ENCODE results near the gene IQSEC1. TPM values are rescaled to one million over a fixed set of nuclear protein-coding genes. Genes with fewer than 3 reads are reported as not detected.

IQSEC1 gene
- total RNA-seq, 2 experiments from 2014 or later = 19.0 to 21.4 TPM

DNA sequence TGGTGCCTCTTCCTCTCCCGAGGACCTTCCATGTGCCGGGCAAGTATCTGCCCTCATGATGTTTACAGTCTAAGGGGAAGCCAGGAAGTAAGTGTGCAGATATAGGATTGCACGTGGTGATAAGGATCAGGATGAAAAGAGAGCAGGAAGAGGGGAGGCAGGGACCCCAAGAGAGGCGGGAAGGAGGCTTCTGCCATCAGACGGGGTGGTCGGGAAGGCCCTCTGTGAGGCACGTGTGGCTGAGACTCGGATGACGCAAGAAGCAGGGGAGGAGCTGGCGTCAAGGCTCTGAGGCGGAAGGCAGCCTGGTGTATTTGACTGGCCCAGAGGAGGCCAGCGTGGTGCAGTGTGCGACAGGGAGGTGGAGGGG lies 762 bp upstream of the IQSEC1 start:
- ChIA-PET POLR2A (interaction anchor here (1.0 kb wide), 1 partner anchor 62 kb away, joined by 3 read pairs; no protein-coding TSS in a partner anchor), CTCF (no interaction called here)

DNA sequence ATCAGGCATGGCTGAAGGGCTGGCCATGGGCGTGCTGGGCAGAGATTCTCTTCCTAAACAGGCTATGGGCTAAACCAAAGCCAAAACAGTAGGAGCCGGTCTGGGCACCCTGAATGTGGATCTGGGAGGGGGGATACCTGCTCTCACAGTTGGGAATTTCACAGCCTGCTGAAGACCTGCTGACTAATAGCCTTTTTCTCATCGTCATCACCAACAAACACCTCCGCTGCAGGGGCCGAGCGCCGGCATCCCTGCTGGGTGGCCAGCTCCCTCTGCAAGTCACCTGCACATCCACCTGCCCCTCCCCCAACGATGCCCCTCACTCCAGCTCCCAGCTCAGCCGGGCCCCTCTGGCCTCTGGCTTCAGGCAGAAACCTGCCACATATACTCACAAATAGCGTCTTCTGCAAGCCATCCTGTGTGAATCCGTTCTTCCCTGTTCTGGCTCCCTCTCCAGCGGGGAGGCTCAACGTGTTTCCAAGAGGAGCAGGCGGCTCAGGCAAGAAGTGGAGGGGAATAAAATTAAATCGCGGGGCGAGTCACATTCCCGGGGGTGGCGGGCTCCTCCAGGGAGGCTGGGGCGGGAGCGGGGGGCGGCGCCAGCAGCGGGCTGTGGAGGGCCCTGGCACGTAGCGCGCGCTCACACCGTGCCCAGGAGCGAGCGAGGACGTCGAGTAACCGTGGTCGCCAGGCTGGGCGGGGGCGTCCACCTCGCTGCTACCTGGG lies 466 bp downstream of the IQSEC1 start:
- POLR2A ChIA-PET = interaction anchor here (0.5 kb wide), 1 partner anchor 1348 kb away, joined by 3 read pairs; no protein-coding TSS in a partner anchor
- CTCF ChIA-PET = interaction anchor here (1.4 kb wide), 1 partner anchor 61 kb away, joined by 3 read pairs; no protein-coding TSS in a partner anchor

DNA sequence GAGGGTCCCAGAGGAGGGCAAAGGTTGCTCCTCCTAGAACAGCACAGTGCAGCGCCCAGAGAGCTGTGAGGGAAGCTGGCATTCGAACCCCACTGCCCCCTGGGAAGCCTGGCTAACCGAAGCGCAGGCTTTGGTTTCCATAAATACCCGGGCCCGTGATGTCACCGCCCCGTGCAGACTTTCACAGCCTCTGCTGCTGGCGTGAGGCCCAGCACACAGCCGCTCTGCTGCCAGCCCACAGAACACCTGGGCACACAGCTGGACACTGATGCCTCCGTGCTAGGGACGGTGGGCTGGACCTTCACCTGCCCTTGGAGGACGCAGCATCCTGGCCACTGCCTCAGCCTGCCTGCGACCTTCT lies 1.0 kb downstream of the IQSEC1 start:
- POLR2A ChIA-PET = no interaction called here
- CTCF ChIA-PET = interaction anchor here (1.4 kb wide), 1 partner anchor 61 kb away, joined by 3 read pairs; no protein-coding TSS in a partner anchor

DNA sequence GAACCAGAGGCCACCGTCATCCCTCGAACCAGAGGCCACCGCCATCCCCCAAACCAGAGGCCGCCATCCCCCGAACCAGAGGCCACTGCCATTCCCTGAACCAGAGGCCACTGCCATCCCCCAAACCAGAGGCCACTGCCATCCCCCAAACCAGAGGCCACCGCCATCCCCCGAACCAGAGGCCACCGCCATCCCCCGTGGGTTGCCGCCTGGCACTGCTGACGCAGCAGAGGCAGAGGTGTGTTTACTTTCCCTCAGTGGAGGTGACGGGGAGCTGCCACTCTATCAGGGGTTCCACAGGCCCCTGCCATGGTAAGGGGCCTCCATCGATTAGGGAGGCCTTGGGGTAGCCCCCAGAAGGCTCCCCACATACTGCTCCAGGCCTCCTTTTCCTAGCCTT lies 1.5 kb downstream of the IQSEC1 start:
- ChIA-PET CTCF (interaction anchor here (0.7 to 1.4 kb wide), 2 partner anchors 60 to 807 kb away, joined by 3 read pairs; no protein-coding TSS in a partner anchor), POLR2A (no interaction called here)

DNA sequence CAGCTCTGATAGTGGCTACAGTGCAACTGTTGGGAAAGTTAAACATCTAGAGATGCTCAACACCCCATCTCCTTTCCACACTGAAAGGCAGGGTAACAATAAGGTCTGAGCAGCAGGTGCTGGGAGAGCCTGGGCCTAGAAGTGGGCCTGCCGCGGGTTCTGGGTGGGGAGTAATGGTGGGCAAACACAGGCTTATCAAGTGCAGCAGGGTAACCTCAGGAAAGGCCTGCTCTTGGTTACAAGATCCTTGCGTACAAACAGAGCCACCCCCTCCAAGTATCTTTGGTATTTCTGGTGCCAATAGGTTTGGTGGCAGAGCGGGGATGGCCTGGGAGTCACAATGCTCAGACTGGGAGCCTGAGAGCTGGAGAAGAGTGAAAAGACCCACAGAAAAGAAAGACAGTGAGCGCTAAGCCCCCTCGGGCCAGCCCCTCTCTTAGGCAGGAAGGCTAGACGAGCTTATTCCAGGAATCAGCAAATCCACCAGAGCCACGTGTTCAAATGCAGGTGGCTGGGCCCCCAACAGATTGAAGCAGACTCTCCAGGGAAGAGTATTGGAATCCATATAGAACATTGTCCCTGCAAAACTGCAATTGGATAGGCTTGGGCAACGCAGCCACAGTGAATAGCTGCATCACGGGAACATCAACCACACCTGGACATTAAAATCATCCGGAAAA lies 2.7 kb downstream of the IQSEC1 start:
- ChIA-PET CTCF (interaction anchor here (1.3 kb wide), 1 partner anchor 76 kb away, joined by 3 read pairs; no protein-coding TSS in a partner anchor), POLR2A (no interaction called here)

DNA sequence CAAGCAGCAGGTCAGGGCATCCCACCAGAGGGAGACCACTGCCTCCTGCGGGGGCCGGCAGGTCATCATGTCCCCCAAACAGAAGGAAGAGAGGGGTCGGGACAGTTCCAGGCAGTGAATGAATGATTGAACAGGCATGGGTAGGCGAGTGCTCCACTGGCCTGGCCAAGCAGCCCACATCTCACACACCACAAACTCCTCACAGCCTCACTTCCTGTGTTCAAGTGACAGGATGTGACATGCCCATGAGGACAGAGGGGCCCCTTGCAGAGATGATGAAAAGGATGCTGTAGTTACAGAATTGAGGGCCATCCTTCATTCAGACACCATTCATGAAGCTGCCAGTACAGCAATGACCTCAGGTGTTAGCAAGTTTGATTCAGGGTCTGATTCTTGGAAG lies 3.7 kb downstream of the IQSEC1 start:
- CTCF ChIA-PET = no interaction called here

DNA sequence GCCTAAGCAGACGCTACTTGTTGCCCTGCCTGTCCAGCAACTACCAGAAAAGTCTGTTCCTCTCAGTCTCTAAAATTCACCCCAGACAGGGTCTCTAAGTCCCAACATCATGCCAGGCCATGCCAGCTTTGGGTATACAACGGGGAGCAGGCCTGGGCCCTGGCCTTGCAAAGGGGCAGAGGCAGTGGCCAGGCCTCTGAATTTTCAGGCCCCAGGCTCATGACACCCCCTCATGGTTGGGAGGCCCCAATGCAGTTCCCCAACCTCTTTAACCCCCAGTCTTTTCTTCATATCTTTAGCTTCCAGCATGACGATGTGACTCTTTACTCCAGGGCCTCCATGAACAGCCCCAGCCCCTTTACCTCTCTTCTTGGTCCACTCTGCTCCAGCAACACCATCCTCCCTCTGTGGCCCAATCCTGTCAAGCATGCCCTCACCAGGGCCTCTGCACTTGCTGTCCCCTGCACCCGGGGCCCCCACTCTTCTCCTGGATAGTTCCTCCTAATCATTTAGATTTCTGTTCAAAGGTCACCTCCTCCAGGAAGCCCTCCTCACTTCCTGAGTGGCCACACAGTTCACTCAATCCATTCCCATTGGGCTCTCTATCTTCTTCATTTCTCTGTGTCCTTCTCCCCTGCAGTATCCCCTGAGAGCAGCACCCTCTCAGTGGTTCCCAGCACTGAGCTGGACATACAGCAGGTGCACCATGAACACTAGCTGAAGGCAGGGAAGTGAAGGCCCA lies 4.8 kb downstream of the IQSEC1 start:
- ChIA-PET POLR2A (no interaction called here), CTCF (no interaction called here)

More for the DNA sequence above, 3.7 kb downstream of the IQSEC1 start:
- POLR2A ChIA-PET = interaction anchor here (0.6 kb wide), 1 partner anchor 57 kb away, joined by 3 read pairs; no protein-coding TSS in a partner anchor

DNA sequence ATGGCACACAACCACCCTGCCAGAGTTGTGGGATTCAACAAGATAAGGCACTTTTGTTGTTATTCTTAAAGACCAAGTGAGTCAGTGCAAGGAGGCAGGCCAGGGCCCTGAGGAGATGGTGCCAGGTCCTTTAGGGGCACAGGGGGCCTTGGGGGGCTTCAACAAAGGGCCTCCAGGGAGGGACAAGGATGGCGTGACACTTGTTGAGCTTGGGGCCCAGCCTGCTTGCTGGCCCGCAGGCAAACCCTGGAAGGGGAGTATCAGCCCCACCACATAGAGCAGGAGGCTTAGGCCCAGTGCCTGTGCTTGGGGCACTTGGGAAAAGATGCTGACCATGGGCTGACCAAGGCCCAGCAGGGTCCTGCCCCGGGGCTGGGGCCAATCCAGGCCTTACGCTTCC lies 5.5 kb downstream of the IQSEC1 start:
- ChIA-PET CTCF (no interaction called here), POLR2A (no interaction called here)

DNA sequence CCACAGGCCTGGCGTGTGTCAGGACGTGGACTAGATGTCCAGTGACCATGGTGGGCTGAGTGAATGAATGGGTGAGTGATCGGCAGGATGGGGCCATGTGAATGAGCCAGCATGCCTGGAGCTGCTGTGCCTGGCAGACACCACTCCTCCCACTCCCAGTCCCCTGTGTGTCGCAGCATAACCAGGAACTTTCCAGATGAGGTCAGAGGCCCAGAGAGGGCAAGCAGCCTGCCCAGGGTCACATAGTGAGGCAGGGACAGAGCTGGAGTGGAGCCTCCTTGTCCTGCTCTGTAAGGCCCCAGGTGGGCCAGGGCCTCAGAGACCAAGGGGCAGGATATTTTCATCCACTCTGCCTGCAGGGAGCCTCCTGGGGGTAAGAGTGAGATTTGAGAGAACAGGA lies 6.4 kb downstream of the IQSEC1 start:
- ChIA-PET POLR2A (no interaction called here), CTCF (no interaction called here)

DNA sequence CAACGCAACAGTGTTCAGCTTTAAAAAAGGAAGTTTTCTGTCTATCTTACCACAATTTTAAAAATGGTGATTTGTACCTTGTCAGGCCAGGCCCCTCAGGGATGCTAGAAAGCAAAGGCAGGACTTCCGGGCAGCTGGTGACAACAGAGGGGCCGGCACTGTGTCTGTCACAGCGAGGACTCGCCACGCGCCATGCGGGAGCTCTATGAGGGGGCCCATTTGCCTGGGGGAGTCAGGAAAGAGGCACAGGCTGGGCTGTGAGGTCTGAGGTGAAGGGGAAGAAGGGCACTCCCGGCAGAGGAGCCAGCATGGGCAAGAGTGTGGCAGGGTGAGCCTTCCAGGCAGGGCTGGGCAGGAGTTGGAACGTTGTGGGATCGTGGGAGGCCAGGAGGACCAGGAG lies 7.0 kb downstream of the IQSEC1 start:
- POLR2A ChIA-PET = no interaction called here
- CTCF ChIA-PET = no interaction called here

DNA sequence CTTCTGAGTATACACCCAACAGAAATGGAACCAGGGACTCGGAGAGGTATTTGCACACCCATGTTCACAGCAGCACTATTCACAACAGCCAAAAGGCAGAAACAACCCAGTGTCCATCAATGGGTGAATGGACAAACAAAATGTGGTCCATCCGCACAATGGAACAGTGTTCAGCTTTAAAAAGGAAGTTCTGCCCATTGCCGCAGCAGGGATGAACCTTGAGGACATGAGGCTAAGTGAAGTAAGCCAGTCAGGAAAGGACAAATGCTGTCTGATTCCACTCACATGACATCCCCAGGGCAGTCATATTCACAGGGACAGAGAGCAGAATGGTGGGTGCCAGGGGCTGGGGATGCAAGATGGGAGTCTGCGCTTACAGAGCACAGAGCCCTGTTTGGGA lies 7.5 kb downstream of the IQSEC1 start:
- ChIA-PET POLR2A (no interaction called here), CTCF (interaction anchor here (0.7 kb wide), 1 partner anchor 200 kb away, joined by 3 read pairs; no protein-coding TSS in a partner anchor)

DNA sequence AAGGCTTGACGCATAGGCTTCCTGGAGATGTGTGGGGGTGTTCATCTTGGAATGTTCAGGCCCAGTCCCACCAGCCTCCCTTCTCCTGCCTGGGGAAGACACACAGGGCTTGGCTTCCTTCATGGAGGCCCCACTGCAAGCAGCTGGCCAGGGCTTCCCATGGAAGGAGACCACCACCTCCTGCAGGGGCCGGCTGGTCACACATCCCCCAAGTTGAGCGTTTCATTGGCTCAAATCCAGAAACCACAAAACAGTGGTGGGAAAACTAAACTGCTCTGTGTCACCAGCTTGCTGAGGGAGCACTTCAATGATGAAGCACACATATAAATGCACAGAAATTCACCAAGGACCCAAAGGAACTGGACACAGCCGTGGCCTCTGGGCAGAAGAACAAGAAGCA lies 8.3 kb downstream of the IQSEC1 start:
- CTCF ChIA-PET = interaction anchor here (0.7 kb wide), 1 partner anchor 201 kb away, joined by 3 read pairs; no protein-coding TSS in a partner anchor
- POLR2A ChIA-PET = no interaction called here

DNA sequence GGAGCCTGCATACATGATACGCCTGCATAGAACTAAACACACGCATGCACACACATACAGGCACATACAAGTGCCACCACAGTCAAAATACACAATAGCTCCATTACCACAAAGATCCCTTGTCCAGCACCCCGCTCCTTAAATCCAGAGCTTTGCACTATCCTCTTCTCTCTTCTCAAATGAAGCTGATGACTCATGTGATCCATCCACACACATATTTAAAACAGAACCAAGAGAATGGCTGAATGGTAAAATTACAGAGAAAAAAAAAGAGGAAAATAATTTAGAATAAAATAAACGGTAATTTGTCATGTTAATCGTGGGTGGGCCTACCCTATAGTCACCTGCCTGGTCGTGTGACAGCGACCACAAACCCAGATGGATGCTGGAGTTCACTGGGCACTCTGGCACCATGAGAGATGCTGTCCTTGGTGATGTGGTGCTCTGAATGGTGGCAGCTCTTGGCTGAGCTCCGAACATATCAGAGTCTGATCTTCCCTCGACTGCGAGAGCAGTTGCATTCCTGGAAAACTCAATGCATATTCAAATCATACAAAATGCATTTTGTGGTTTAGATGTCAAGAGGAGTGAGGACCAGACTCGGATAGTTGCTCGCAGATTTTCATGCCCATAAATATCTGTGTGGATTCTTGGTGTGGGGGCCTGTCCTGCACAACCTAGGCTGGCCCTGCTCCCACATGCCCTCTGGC lies 8.9 kb downstream of the IQSEC1 start:
- ChIA-PET POLR2A (no interaction called here), CTCF (interaction anchor here (0.7 kb wide), 1 partner anchor 226 kb away, joined by 3 read pairs; no protein-coding TSS in a partner anchor)

DNA sequence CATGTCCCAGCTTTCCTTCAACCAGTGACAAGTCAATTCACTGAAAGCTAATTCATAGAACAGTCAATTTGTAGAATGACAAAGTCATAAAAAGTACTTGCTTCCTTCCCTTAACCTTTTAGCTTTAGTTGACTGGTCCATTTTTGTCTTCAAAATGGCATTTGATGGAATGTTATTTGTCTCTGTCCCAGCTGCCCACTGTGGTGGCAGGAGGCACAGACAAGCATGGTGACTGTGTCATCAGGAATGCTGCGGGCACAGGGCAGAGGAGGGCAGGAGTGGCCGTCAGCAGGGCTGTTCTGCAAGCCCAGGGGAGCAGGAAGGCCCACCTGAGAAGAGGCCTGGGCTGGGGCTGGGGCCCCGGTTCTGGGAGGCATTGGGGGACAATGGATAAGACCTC lies 10.0 kb downstream of the IQSEC1 start:
- ChIA-PET CTCF (no interaction called here), POLR2A (no interaction called here)

DNA sequence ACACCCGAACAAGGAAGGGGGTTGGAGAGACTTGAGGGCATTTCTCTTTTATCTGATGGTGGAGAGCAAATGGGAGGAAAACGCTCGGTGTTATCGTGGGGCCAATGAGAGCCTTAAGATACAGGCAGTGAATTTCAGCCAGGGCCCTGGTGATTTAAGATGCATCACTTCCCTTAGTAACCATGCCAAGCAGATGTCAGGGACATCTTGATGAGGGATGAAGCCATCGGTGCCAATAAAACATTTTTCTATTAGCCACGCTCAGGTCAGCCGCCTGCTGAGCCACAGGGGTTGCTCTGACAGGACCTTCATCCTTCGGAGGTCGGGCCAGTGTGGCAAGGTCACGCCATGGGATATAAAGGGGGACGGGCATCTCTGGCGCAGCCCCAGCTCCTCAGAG lies 10.6 kb downstream of the IQSEC1 start:
- POLR2A ChIA-PET = no interaction called here

DNA sequence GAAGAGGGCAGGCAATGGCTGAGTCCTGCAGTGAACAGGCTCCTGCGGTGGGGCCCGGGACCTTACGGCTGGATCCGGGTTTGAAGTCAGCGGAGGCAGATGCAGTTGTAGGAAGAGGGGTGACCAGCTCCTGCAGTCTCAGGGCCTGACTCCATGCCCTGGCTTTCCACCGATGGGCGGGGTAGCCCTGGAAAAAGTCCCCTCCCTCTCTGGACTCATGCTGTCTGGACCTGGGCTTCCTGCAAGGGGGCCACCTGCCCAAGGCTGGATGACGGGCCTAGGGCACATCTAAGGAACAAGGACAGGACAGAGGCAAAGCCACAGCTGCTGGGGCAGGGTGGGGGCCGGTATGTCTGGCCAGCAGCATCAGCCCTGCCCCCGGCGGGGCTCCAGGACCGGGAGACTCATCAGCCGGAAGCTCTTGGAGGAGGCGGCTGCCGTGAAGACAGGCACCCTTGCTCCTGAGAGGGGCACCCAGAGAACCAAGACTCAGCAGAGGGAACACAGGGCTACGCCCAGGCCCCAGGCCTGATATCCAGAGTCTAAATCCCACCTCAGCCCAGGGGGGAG lies 12.8 kb downstream of the IQSEC1 start:
- CTCF ChIA-PET = interaction anchor here (0.9 kb wide), 1 partner anchor 47 kb away, joined by 3 read pairs; no protein-coding TSS in a partner anchor
- POLR2A ChIA-PET = interaction anchor here (0.5 kb wide), 1 partner anchor 205 kb away, joined by 5 read pairs; no protein-coding TSS in a partner anchor

More for the DNA sequence above, 10.6 kb downstream of the IQSEC1 start:
- CTCF ChIA-PET = interaction anchor here (1.2 kb wide), 1 partner anchor 29 kb away, joined by 6 read pairs; no protein-coding TSS in a partner anchor

DNA sequence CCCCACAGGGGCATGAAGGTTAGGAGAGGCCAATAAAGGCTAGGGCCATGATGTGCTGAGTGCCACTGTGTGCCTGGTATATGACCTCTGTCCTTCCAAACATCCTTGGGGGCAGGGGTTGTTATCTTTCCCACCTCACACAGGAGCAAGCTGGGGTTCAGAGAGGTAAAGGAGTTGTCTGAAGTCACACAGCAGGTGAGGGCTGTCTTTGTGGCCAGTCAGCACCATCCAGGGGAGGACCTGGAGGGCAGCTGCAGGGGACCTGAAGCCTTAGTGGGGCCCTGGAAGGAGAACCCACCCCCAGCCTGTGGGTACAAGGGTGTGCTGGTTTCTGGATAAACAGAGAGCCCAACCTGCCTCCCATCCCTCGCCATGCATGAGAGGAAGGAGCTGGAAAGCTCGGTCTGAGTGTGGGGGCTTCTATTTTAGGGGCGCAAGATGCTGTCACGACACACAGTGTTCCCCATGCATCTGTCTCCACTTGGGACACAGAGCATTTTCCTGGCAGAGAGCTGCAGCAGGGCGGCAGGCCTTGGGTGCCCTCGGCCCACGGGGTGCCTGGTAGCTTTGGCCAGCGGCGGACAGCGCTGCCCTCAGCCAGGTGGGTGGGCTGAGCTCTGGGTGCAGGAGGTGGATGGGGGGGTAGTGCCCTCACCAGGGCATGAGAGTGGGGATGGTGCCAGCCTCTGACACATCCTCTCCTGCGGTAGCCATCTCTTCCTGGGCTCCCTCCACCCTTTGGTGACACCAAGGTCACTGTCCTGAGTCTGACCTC lies 14.7 kb downstream of the IQSEC1 start:
- ChIA-PET POLR2A (no interaction called here), CTCF (no interaction called here)

DNA sequence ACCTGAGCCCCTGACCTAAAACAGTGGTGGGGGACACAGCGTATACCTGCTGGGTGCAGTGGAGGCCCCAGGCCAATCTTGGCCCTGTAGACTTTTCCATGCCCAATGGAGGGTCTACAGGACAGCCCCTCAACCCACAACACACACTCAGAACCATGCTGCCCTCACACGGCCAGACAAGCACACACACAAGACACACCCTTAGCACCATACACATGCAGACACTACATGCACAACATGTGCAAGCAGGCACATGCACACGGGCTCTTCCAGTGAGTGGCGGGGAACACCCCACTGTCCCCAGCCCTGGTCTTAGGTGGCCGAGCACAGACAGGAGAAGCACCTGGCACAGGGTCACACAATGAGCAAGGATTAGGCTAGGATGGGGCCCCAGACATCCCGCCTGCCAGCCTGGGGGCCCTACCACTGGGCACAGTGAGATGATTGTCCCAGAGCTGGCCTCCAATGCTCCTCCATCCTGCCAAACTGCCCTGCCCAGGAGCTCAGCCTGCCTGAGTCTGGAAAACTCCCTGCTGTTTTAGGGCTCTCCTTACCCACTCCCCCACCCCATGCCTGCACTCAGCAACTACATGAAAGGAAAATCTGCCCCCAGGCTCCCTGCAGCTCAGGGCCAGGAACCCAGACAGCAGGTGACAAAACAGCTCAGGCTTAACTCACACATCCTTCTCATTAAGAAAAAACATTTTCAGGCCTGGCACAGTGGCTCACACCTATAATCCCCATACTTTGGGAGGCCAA lies 15.8 kb downstream of the IQSEC1 start:
- POLR2A ChIA-PET = no interaction called here
- CTCF ChIA-PET = no interaction called here

Data from activated CD8-positive, alpha-beta memory T cell treated with anti-CD3 and anti-CD28 coated beads for 36 hours (primary cell).